Neural progenitor cell (in vitro differentiated cells): ENCODE measurements around the gene SEMA3G. TPM values are rescaled to one million over a fixed set of nuclear protein-coding genes. Genes with fewer than 3 reads are reported as not detected.

Experiments used
- DNase-seq: peaks from one replicate; pipeline ENCODE4 v3.0.0-alpha.2; 2016; ENCODE audit warnings: low spot score
- H2AFZ ChIP-seq: fragments of 200-600 bp; sonication (generic); replicated peaks from 2 replicates; pipeline ENCODE4 v1.6.1; 2016; ENCODE audit warnings: antibody characterized with exemption
- H3F3A ChIP-seq: fragments of 200-600 bp; sonication (generic); 2 replicates; pipeline ENCODE4 v1.6.1; 2016; ENCODE audit warnings: antibody characterized with exemption, low read depth
- H3K27ac ChIP-seq: fragments of 200-600 bp; sonication (generic); 2 replicates; pipeline ENCODE4 v1.5.1; 2016; ENCODE audit warnings: mild to moderate bottlenecking
- H3K27me3 ChIP-seq: fragments of 200-600 bp; sonication (generic); 2 replicates; pipeline ENCODE4 v1.6.1; 2016; ENCODE audit warnings: mild to moderate bottlenecking, moderate library complexity
- H3K36me3 ChIP-seq: fragments of 200-600 bp; sonication (generic); 2 replicates; pipeline ENCODE4 v1.5.1; 2016
- H3K4me1 ChIP-seq: fragments of 200-600 bp; sonication (generic); 2 replicates; pipeline ENCODE4 v1.6.1; 2016; ENCODE audit warnings: mixed run types
- H3K4me2 ChIP-seq: fragments of 200-600 bp; sonication (generic); 2 replicates; pipeline ENCODE4 v1.6.1; 2016
- H3K4me3 ChIP-seq: fragments of 200-600 bp; sonication (generic); 2 replicates; pipeline ENCODE4 v1.5.1; 2016
- H3K79me2 ChIP-seq: fragments of 200-600 bp; sonication (generic); 2 replicates; pipeline ENCODE4 v1.6.1; 2016; ENCODE audit warnings: low read depth
- H3K9ac ChIP-seq: fragments of 200-600 bp; sonication (generic); 2 replicates; pipeline ENCODE4 v1.6.1; 2016
- H3K9me3 ChIP-seq: fragments of 200-600 bp; sonication (generic); 2 replicates; pipeline ENCODE4 v1.5.1; 2016; ENCODE audit warnings: low read depth
- H4K20me1 ChIP-seq: fragments of 200-600 bp; sonication (generic); 2 replicates; pipeline ENCODE4 v1.6.1; 2016; ENCODE audit warnings: low read depth
- H3K27ac Mint-ChIP-seq: 3 replicates; pipeline ENCODE4 v1.8.0; 2021; ENCODE audit warnings: mixed read lengths
- H3K27me3 Mint-ChIP-seq: 2 replicates; pipeline ENCODE4 v1.8.0; 2022; ENCODE audit warnings: low read depth, mild to moderate bottlenecking, inconsistent platforms, moderate library complexity, mixed read lengths; ENCODE audit not compliant: insufficient read depth
- H3K36me3 Mint-ChIP-seq: 3 replicates; pipeline ENCODE4 v1.8.0; 2021; ENCODE audit warnings: mixed read lengths
- H3K4me1 Mint-ChIP-seq: 3 replicates; pipeline ENCODE4 v1.8.0; 2021; ENCODE audit warnings: mixed read lengths
- H3K4me3 Mint-ChIP-seq: 3 replicates; pipeline ENCODE4 v1.8.0; 2021; ENCODE audit warnings: mild to moderate bottlenecking, moderate library complexity, mixed read lengths
- H3K9me3 Mint-ChIP-seq: 3 replicates; pipeline ENCODE4 v1.8.0; 2020; ENCODE audit warnings: mixed read lengths
- EZH2 ChIP-seq: fragments of 200-600 bp; sonication (generic); IDR thresholded peaks from 2 replicates; pipeline ENCODE4 v1.6.1; 2017; ENCODE audit warnings: antibody characterized with exemption, mild to moderate bottlenecking, moderate library complexity
- EZH2phosphoT487 ChIP-seq: fragments of 200-600 bp; sonication (generic); IDR thresholded peaks from 2 replicates; pipeline ENCODE4 v1.6.1; 2017; ENCODE audit warnings: antibody characterized with exemption
- total RNA-seq: library from RNA; depleted of rRNA; stranded (reverse); fragments of >200 nt; gene quantifications from 2 replicates; pipeline ENCODE4 v1.2.3, GENCODE V29; 2015; ENCODE audit warnings: low replicate concordance
- TF ChIP-seq, protein P1 (sequence below): fragments of 200-600 bp; sonication (generic); IDR thresholded peaks from 2 replicates; pipeline ENCODE4 v1.5.1; 2017; ENCODE audit warnings: antibody characterized with exemption, mild to moderate bottlenecking

Gene SEMA3G
- total RNA-seq, 1 donor from 2014 or later = 0.79 TPM

DNA sequence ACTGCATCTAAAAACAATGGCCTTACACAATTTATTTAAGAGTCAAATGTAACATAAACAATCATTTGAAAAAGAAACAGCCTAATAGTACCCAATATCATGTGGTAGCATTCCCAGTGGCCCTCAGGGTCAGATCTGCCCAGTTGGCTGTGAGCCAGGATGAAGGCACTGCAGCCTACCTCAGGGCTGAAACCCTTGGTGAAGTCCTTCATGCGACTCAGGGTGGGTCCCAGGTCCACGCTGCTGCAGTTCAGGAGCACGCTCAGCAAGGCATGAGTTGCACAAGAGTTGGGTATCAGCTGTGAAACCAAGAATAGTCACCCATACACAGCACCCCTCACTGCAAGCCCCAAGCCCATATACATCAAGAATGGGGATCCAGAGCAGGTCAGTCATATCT, 37.1 kb downstream of the SEMA3G start:
- Mint-ChIP-seq H3K4me1 (peaks cover 23% of the 10 kb centered on the region), H3K36me3 (peaks cover 19% of the 10 kb centered on the region), H3K27ac (no peak overlapping the region), H3K27me3 (peaks cover 8% of the 10 kb centered on the region), H3K9me3 (no peaks in the 10 kb centered on the region), H3K4me3 (no peak overlapping the region)
- Histone ChIP-seq H3K27ac (no peak overlapping the region), H3K4me2 (no peak overlapping the region), H4K20me1 (no peaks in the 10 kb centered on the region), H3K4me1 (peaks cover 7% of the 10 kb centered on the region), H3K9me3 (no peaks in the 10 kb centered on the region), H3K4me3 (no peak overlapping the region), H2AFZ (no peak overlapping the region), H3K79me2 (peaks cover 24% of the 10 kb centered on the region), H3K27me3 (no peaks in the 10 kb centered on the region), H3K9ac (no peak overlapping the region), H3F3A (peaks cover 17% of the 10 kb centered on the region), H3K36me3 (no peaks in the 10 kb centered on the region)
- DNase-seq = no peak
- TF ChIP-seq EZH2phosphoT487 (no peak), EZH2 (no peak)
- TF ChIP-seq, protein P1, sequence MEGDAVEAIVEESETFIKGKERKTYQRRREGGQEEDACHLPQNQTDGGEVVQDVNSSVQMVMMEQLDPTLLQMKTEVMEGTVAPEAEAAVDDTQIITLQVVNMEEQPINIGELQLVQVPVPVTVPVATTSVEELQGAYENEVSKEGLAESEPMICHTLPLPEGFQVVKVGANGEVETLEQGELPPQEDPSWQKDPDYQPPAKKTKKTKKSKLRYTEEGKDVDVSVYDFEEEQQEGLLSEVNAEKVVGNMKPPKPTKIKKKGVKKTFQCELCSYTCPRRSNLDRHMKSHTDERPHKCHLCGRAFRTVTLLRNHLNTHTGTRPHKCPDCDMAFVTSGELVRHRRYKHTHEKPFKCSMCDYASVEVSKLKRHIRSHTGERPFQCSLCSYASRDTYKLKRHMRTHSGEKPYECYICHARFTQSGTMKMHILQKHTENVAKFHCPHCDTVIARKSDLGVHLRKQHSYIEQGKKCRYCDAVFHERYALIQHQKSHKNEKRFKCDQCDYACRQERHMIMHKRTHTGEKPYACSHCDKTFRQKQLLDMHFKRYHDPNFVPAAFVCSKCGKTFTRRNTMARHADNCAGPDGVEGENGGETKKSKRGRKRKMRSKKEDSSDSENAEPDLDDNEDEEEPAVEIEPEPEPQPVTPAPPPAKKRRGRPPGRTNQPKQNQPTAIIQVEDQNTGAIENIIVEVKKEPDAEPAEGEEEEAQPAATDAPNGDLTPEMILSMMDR = no peak

DNA sequence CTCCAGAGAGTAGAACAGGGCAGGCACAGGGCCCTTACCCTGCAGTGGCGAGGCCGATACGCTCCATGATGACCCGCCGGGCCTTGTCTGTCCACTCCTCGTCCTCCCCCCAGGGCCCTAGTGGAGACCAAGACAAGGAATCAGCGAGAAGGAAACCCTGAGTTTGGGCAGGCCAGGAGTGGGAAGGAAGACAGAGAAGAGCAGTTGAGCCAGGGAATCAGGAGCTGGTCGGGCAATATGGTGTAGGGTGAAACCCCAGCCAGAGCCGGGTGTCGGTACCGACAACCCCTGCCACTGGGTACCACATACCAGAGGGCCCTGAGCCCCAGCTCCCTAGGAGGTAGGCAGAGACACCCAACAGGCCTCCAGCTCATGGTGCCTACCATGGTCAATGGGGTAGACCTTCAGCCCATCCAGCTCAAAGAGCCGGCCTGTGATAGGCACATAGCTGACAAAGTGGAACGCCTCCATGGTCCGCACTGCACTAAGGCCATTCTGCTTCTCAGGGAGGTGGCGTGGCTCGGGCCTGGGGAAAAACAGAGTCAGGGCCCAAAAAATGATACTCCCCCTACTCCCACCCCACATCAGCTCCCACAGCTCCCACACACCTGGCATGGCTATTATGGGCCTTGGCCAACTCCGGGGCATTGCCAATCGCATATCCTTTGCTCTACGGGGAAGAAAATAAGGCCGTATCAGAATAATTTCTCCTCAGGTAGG, 38.0 kb downstream of the SEMA3G start:
- no peak for DNase-seq
- Histone ChIP-seq H4K20me1 (no peaks in the 10 kb centered on the region), H3K27me3 (no peaks in the 10 kb centered on the region), H3F3A (peaks cover 17% of the 10 kb centered on the region), H2AFZ (no peak overlapping the region), H3K9me3 (no peaks in the 10 kb centered on the region), H3K4me2 (no peak overlapping the region), H3K9ac (no peak overlapping the region), H3K4me1 (peaks cover 7% of the 10 kb centered on the region), H3K36me3 (no peaks in the 10 kb centered on the region), H3K4me3 (no peak overlapping the region), H3K79me2 (peaks cover 24% of the 10 kb centered on the region), H3K27ac (no peak overlapping the region)
- H3K4me1 Mint-ChIP-seq = peaks cover 23% of the 10 kb centered on the region
- H3K4me3 Mint-ChIP-seq = no peak overlapping the region
- H3K27me3 Mint-ChIP-seq = peaks cover 8% of the 10 kb centered on the region
- H3K36me3 Mint-ChIP-seq = peaks cover 23% of the 10 kb centered on the region
- no peaks in the 10 kb centered on the region for H3K9me3 Mint-ChIP-seq
- no peak overlapping the region for H3K27ac Mint-ChIP-seq
- TF ChIP-seq, protein P1 = no peak
- TF ChIP-seq EZH2 (no peak), EZH2phosphoT487 (no peak)

DNA sequence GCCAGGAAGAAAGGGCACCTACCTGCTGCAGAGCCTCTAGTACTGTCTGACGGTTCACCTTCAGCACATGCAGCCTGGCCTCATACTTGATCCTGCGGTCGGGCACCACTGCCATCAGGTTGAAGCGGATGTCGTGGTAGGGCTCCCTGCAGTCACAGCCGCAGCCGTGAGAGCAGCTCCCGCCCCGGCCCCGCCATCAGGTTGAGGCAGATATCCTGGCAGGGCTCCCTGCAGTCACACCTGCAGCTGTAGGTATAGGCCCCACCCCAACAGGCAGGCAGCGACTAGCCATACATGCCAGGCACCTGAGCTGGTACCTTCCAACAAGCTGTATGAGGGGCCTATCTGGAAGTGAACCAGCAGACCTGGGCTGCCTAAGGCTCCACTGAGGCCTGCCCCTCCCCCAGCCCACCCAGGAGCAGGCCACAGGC, 38.7 kb downstream of the SEMA3G start:
- Mint-ChIP-seq H3K9me3 (no peaks in the 10 kb centered on the region), H3K27me3 (peaks cover 6% of the 10 kb centered on the region), H3K36me3 (peaks cover 23% of the 10 kb centered on the region), H3K27ac (no peak overlapping the region), H3K4me3 (no peak overlapping the region), H3K4me1 (peaks cover 17% of the 10 kb centered on the region)
- no peaks in the 10 kb centered on the region for H3K9me3 ChIP-seq
- H4K20me1 ChIP-seq = no peaks in the 10 kb centered on the region
- TF ChIP-seq EZH2phosphoT487 (no peak), EZH2 (no peak)
- TF ChIP-seq, protein P1 = no peak
- no peak overlapping the region for H3K27ac ChIP-seq
- no peak overlapping the region for H2AFZ ChIP-seq
- H3K27me3 ChIP-seq = no peaks in the 10 kb centered on the region
- no peak overlapping the region for H3K4me2 ChIP-seq
- H3K4me3 ChIP-seq = no peak overlapping the region
- H3K9ac ChIP-seq = no peak overlapping the region
- H3K36me3 ChIP-seq = no peaks in the 10 kb centered on the region
- no peak for DNase-seq
- peaks cover 11% of the 10 kb centered on the region for H3F3A ChIP-seq
- H3K79me2 ChIP-seq = peaks cover 20% of the 10 kb centered on the region
- H3K4me1 ChIP-seq = peaks cover under 1% of the 10 kb centered on the region
